Measurements from ENCODE around the gene SRPRB.

DNA sequence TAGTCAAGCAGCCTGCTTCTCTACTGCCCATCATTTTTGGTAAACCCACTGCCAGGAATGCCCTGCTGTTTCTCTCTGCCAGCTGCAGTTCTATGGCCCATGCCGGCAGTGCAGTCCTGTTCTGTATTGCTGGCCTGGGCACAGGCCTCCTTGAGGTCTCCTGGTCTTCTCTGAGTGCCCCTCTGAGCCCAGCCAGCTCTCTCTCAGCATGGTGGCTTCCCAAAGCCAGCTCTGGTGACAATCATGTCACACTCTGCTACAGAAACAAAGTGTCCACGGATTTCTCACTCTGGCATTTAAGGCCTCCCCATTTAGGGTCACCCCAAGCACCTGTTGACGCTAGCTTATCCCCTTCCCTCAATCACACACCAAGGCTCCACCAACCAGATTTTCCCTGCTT, 24.5 kb downstream of the SRPRB start:
- TF ChIP-seq CTCF (IDR thresholded peaks at IDR 0.05): no peak
- TF ChIP-seq REST (IDR thresholded peaks at IDR 0.05; ENCODE audit: insufficient read depth in 1 of 2, low read depth in 2 of 2, low read length in 1 of 2): no peak

Measured in Panc1 (cell line).